Measurements from ENCODE around the gene INPP4B.

Gene INPP4B

DNA sequence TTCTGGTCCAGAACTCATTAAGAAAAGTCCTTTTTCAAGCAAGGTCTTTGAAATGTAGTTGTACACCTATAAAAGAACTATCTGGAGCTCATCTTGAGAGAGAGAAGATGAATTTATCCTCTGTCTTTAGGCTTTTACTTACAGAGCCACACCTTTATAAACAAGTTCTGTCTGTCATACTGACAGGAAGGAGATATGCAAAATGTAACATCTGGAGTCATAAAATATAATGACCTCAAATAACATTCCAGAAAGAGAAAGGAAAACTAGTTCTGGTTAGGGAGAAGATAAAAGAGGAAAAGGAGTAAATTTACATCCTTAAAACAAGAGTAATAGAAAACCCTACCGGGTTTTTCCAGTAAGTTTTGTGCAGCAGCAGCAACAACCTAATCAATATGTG is 1.3 kb downstream of the INPP4B start:
- Histone ChIP-seq H4K20me1 (ENCODE audit: insufficient read depth, low read length) (no peaks in the 10 kb centered on the region), H3K9me3 (ENCODE audit: insufficient read depth, low read length) (no peaks in the 10 kb centered on the region), H3K4me2 (ENCODE audit: low read length) (no peak overlapping the region), H3K4me1 (ENCODE audit: low read length) (no peaks in the 10 kb centered on the region), H3K79me2 (ENCODE audit: low read length) (no peaks in the 10 kb centered on the region), H3K27ac (ENCODE audit: low read length) (no peak overlapping the region), H3K4me3 (ENCODE audit: low read length) (no peak overlapping the region), H2AFZ (ENCODE audit: low read depth, low read length) (no peak overlapping the region), H3K9ac (ENCODE audit: low read length) (no peak overlapping the region), H3K27me3 (ENCODE audit: low read depth, low read length) (no peaks in the 10 kb centered on the region), H3K36me3 (replicated peaks; ENCODE audit: low read depth, low read length) (no peaks in the 10 kb centered on the region)
- TF ChIP-seq, protein P1, sequence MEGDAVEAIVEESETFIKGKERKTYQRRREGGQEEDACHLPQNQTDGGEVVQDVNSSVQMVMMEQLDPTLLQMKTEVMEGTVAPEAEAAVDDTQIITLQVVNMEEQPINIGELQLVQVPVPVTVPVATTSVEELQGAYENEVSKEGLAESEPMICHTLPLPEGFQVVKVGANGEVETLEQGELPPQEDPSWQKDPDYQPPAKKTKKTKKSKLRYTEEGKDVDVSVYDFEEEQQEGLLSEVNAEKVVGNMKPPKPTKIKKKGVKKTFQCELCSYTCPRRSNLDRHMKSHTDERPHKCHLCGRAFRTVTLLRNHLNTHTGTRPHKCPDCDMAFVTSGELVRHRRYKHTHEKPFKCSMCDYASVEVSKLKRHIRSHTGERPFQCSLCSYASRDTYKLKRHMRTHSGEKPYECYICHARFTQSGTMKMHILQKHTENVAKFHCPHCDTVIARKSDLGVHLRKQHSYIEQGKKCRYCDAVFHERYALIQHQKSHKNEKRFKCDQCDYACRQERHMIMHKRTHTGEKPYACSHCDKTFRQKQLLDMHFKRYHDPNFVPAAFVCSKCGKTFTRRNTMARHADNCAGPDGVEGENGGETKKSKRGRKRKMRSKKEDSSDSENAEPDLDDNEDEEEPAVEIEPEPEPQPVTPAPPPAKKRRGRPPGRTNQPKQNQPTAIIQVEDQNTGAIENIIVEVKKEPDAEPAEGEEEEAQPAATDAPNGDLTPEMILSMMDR (IDR thresholded peaks at IDR 0.05; ENCODE audit: low read depth, low read length) = no peak
- no peak for TF ChIP-seq EZH2phosphoT487 (IDR thresholded peaks at IDR 0.05; ENCODE audit: low read depth)

DNA sequence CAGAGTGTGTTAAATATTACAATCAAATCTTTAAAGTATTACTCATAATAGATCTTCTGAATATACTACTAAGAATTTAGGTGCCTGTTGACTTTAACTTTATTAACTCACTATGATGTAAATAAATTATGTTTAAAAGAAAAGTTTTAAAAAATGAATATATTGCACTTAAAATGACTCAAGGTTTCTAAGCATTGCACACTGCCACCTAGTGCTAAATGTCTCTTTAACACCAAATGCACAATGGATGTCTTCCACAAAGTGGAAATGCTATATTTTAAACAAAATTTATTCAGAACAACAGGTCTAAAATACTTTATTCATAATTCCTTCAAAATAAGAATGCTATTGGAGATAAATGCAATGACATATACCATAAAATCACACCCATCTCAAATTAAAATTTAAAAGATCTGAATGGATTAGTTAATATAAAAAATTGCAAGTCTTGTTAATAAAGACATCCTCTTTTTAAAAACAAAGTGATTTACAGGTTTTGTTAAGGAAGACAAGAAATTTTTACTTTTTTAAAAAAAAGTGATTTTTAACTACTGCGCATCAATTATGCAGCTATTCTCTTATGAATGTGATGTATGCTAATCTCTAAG is 5.5 kb downstream of the INPP4B start:
- Histone ChIP-seq H3K9me3 (ENCODE audit: insufficient read depth, low read length) (no peaks in the 10 kb centered on the region), H2AFZ (ENCODE audit: low read depth, low read length) (no peak overlapping the region), H3K27ac (ENCODE audit: low read length) (no peak overlapping the region)

DNA sequence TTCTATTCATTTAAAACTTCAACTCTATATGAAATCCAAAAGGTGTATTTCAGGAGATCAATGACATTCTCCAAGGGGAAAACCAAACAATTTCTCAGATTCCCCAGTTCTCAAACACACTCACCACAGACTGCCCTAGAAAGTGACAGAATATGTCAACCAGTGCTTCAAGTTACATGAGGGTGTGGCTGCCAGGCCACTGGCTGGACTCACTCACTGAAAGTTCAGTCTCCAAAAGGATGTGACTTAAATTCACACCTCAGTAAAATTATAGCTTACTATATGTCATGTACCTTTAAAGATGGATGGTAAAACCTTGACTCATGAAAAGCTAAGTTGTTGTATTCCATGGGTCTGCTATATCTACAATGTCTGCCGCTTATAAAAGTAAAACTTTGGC is 7.3 kb downstream of the INPP4B start:
- no peak overlapping the region for H2AFZ ChIP-seq (ENCODE audit: low read depth, low read length)
- no peaks in the 10 kb centered on the region for H3K27me3 ChIP-seq (ENCODE audit: low read depth, low read length)
- H3K36me3 ChIP-seq (replicated peaks; ENCODE audit: low read depth, low read length) = no peaks in the 10 kb centered on the region
- H3K9me3 ChIP-seq (ENCODE audit: insufficient read depth, low read length) = no peaks in the 10 kb centered on the region
- no peak overlapping the region for H3K4me2 ChIP-seq (ENCODE audit: low read length)
- no peak overlapping the region for H3K27ac ChIP-seq (ENCODE audit: low read length)
- no peak overlapping the region for H3K9ac ChIP-seq (ENCODE audit: low read length)
- H3K4me1 ChIP-seq (ENCODE audit: low read length) = no peaks in the 10 kb centered on the region
- no peaks in the 10 kb centered on the region for H3K79me2 ChIP-seq (ENCODE audit: low read length)
- H3K4me3 ChIP-seq (ENCODE audit: low read length) = no peak overlapping the region
- TF ChIP-seq, protein P1 (IDR thresholded peaks at IDR 0.05; ENCODE audit: low read depth, low read length) = no peak
- no peaks in the 10 kb centered on the region for H4K20me1 ChIP-seq (ENCODE audit: insufficient read depth, low read length)

More for the DNA sequence above, 5.5 kb downstream of the INPP4B start:
- Histone ChIP-seq H3K27me3 (ENCODE audit: low read depth, low read length) (no peaks in the 10 kb centered on the region), H3K79me2 (ENCODE audit: low read length) (no peaks in the 10 kb centered on the region), H3K4me2 (ENCODE audit: low read length) (no peak overlapping the region), H3K36me3 (replicated peaks; ENCODE audit: low read depth, low read length) (no peaks in the 10 kb centered on the region), H4K20me1 (ENCODE audit: insufficient read depth, low read length) (no peaks in the 10 kb centered on the region), H3K4me1 (ENCODE audit: low read length) (no peaks in the 10 kb centered on the region), H3K4me3 (ENCODE audit: low read length) (no peak overlapping the region), H3K9ac (ENCODE audit: low read length) (no peak overlapping the region)
- TF ChIP-seq EZH2phosphoT487 (IDR thresholded peaks at IDR 0.05; ENCODE audit: low read depth) = no peak
- TF ChIP-seq, protein P1 (IDR thresholded peaks at IDR 0.05; ENCODE audit: low read depth, low read length) = peak; percentile 90

DNA sequence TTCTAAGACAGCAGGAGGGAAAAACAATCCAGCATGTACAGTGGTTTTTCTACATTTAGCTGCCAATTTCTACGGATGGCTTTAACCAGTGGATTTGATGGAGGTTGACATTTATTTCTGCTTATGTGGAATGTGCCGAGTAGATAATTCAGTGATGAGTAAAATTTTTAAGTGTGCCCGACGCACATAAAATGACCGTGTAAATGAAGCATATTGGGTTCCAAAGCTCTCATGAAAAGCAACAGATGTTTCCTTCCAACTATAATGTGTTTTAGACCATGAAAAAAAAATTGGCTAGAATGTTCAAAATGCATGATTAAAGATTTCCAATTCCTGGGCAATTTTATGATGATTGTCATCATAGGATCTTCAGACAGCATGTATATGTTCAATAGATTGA is 14.1 kb downstream of the INPP4B start:
- Histone ChIP-seq H3K9me3 (ENCODE audit: insufficient read depth, low read length) (no peaks in the 10 kb centered on the region), H4K20me1 (ENCODE audit: insufficient read depth, low read length) (no peaks in the 10 kb centered on the region), H3K36me3 (replicated peaks; ENCODE audit: low read depth, low read length) (no peaks in the 10 kb centered on the region), H3K27ac (ENCODE audit: low read length) (no peak overlapping the region), H3K9ac (ENCODE audit: low read length) (no peak overlapping the region), H3K4me3 (ENCODE audit: low read length) (no peak overlapping the region), H3K4me1 (ENCODE audit: low read length) (no peaks in the 10 kb centered on the region), H3K79me2 (ENCODE audit: low read length) (no peaks in the 10 kb centered on the region), H2AFZ (ENCODE audit: low read depth, low read length) (no peak overlapping the region), H3K4me2 (ENCODE audit: low read length) (no peak overlapping the region), H3K27me3 (ENCODE audit: low read depth, low read length) (no peaks in the 10 kb centered on the region)
- TF ChIP-seq EZH2phosphoT487 (IDR thresholded peaks at IDR 0.05; ENCODE audit: low read depth) = no peak
- TF ChIP-seq, protein P1 (IDR thresholded peaks at IDR 0.05; ENCODE audit: low read depth, low read length) = no peak
